Measurements from ENCODE around the gene FAM20A.

Gene FAM20A

GRCh38 chr17:68489919-68490318, 111.2 kb downstream of the FAM20A start:
- no peak for DNase-seq
